Fibroblast of pulmonary artery (primary cell): ENCODE data around the gene CSF2.
A peak's percentile ranks its signal among the peaks of the same experiment; 100 is the strongest.

Source experiments
- DNase-seq: peaks from one replicate; pipeline ENCODE4 v3.0.0-alpha.2; 2010; ENCODE audit warnings: low read depth
- H3K4me3 ChIP-seq: replicated peaks from 2 replicates; pipeline ENCODE4 v1.5.1; 2011; ENCODE audit warnings: low read depth, mild to moderate bottlenecking, control low read depth, low read length, moderate library complexity
- CTCF ChIP-seq: IDR thresholded peaks from 2 replicates; pipeline ENCODE4 v1.5.1; 2011; ENCODE audit warnings: mild to moderate bottlenecking, control low read depth, low read length, inconsistent platforms; ENCODE audit errors: missing control alignments

CSF2 gene

DNA sequence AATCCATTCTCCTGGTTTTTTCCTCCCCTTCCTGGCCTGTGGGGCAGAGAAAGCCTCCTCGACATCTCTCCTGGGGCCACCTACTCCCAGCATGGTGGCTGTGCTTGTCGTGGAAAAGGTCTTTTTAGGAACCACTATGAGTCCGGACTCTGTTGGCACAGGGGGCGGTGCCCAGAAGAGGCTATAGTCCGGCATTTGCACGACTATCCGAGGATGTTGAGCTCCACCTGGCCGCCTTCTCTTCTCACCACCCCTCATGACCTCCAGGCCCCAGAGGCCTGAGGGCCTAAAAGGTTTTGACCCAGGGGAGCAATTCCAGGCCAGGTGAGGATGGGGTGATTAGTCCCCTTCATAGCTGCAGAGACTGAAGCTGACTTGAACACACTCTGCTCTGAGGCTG lies 14.1 kb downstream of the CSF2 start:
- H3K4me3 ChIP-seq = no peak overlapping the region
- no peak for TF ChIP-seq CTCF
- DNase-seq = no peak

DNA sequence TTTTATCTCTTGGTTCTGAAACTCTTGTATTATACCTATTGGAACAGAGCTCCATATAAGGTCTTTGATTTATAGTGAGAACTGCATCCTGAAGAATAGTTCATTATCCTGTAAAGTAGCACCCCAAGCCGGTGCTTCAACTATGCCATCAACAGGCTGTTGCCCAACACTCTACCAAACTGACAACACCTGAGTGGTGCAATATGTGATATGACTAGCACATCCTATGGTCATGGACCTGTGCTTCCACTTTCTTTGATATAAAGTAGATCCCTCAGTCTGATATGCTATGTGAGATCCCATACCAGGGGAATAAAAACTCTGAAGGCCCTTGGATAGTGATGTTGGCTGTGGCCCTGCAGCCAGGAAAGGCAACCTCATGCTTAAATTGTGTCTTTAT lies 15.8 kb downstream of the CSF2 start:
- no peak for DNase-seq
- no peak for TF ChIP-seq CTCF
- no peak overlapping the region for H3K4me3 ChIP-seq

- no peak overlapping the region for H3K4me3 ChIP-seq
- TF ChIP-seq CTCF = no peak
- peak; percentile 79 for DNase-seq
These were observed 16.5 kb downstream of the CSF2 start for GRCh38 chr5:132090107-132090506.

DNA sequence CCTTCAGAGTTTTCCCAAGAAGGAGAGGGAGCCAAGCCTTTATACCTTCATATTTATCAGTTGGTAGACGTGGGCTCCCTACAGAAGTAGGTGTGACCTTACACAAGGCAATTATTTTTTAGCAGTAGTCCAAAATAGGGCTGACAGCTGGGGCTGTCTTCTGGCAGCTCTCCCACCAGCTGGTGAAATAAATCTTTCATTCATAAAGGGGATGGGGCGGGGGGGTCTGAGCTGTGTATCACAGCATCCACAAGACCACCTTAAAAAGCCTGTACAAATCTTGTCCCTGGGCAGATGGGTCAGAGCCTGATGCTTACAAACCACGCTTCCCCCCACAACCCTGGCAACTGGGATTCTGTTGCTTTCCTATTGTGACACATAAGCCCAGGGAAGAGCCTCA lies 19.7 kb downstream of the CSF2 start:
- no peak for TF ChIP-seq CTCF
- no peak overlapping the region for H3K4me3 ChIP-seq
- DNase-seq = no peak

- peak; percentile 85 for DNase-seq
- H3K4me3 ChIP-seq = no peak overlapping the region
- no peak for TF ChIP-seq CTCF
These were observed 20.9 kb downstream of the CSF2 start for GRCh38 chr5:132094393-132095076.

GRCh38 chr5:132095077-132095410 lies 21.5 kb downstream of the CSF2 start:
- no peak overlapping the region for H3K4me3 ChIP-seq
- no peak for TF ChIP-seq CTCF
- DNase-seq = no peak

DNA sequence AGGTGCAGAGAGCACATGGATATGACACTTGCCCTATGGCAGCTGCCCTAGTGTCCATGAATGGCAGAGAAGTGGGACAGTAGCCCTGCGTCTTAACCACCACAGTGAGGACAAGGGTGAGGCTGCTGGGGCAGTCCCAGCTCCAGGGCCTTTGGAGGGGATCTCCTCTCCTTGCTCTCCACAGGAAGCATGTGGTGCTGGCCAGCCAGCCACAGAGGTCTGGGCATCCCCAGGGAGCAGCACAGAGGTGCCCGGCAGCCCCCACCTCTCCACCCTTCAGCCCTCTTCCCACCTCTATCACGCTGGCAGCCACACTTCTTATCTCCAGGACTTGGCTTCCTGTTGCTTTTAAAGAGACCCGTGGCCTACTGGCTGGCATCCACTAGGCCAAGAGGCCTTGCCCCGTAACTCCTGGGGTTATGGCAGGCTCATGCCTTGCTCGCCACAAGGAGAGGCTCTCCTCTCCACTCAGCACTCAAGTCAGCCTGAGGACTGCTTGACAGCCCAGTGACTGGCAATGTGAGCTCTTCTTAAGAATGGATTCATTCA lies 21.9 kb downstream of the CSF2 start:
- H3K4me3 ChIP-seq = no peak overlapping the region
- TF ChIP-seq CTCF = no peak
- DNase-seq = no peak
